Stomach (tissue), 9 donors: Measurements from ENCODE around the gene SARS2. TPM values are rescaled to one million over a fixed set of nuclear protein-coding genes. Genes with fewer than 3 reads are reported as not detected.

Experiments
- DNase-seq, 2 donors: peaks; one replicate each; pipeline versions ENCODE4 v3.0.0 to v3.0.0-alpha.2; 2013 to 2019
- H3K27ac ChIP-seq, 5 donors: fragments of 200-600 bp in 4 of 5; sonication (generic) in 4 of 5; one replicate each; pipeline ENCODE4 v1.5.1; 2013 to 2019; ENCODE audit warnings: mild to moderate bottlenecking in 1 of 5, moderate library complexity in 1 of 5
- H3K27me3 ChIP-seq, 3 donors: fragments of 200-600 bp; sonication (generic); one replicate each; pipeline ENCODE4 v1.5.1; 2017 to 2019; ENCODE audit warnings: mixed run types in 1 of 3
- H3K36me3 ChIP-seq, 4 donors: fragments of 200-600 bp; sonication (generic); 1 replicate in 3 of 4; 2 replicates in 1 of 4; pipeline ENCODE4 v1.5.1; 2016 to 2019
- H3K4me1 ChIP-seq, 4 donors: fragments of 200-600 bp; sonication (generic); one replicate each; pipeline ENCODE4 v1.5.1; 2016 to 2019
- H3K4me3 ChIP-seq, 4 donors: fragments of 200-600 bp; sonication (generic) in 3 of 4; one replicate each; pipeline ENCODE4 v1.5.1; 2016 to 2019; ENCODE audit warnings: mild to moderate bottlenecking in 1 of 4
- H3K9me3 ChIP-seq, 4 donors: fragments of 200-600 bp; sonication (generic); one replicate each; pipeline ENCODE4 v1.5.1; 2016 to 2019
- CTCF ChIP-seq, 7 experiments: fragments of 450-650 bp in 4 of 7; fragments of 200-600 bp in 3 of 7; sonication (generic) in 3 of 7; IDR thresholded peaks; one replicate each; pipeline ENCODE4 v1.5.1; 2016 to 2019; ENCODE audit warnings: antibody characterized with exemption in 7 of 7, control low read depth in 2 of 7, mild to moderate bottlenecking in 1 of 7
- EP300 ChIP-seq: sonication (generic); formaldehyde crosslinking; IDR thresholded peaks from one replicate; pipeline ENCODE4 v1.6.1; 2017; ENCODE audit warnings: antibody characterized with exemption
- POLR2A ChIP-seq, 4 donors: fragments of 450-650 bp; IDR thresholded peaks; one replicate each; pipeline ENCODE4 v1.6.1; 2016; ENCODE audit warnings: antibody characterized with exemption in 4 of 4, control low read depth in 2 of 4, mild to moderate bottlenecking in 1 of 4, moderate library complexity in 1 of 4
- POLR2AphosphoS5 ChIP-seq, 3 donors: sonication (generic); formaldehyde crosslinking; IDR thresholded peaks; one replicate each; pipeline ENCODE4 v1.6.1; 2016; ENCODE audit warnings: antibody characterized with exemption in 3 of 3
- WGBS, 5 donors: extraction: QIAGEN DNeasy Blood & Tissue Kit in 3 of 5; methylation state at CpG; one replicate each; pipeline versions ENCODE4 v1.1.5 to v1.1.7; 2013 to 2018; 5-methylcytosine and 5-hydroxymethylcytosine counted together
- intact Hi-C: fragments of 100-400 bp; cut with DNase I; formaldehyde crosslinking; loops from one replicate; pipeline ENCODE4 v1.15.1; 2023; ENCODE audit warnings: low total_unique reads
- polyA plus RNA-seq, 3 donors: library from polyadenylated mRNA; stranded (reverse); fragments of 200-250 nt; gene quantifications; one replicate each; pipeline ENCODE4 v1.2.3, GENCODE V29; 2013
- total RNA-seq, 5 donors: library from RNA; depleted of rRNA; stranded (reverse); fragments of >200 nt; gene quantifications; one replicate each; pipeline versions ENCODE4 v1.1.0 to v1.2.3, GENCODE V29; 2014 to 2016
- donor health status: healthy with polysubstance abuse.
- donor health status: Bipolar disorder and iron deficiency.
- donor health status: healthy.

The SARS2 gene
- total and polyA plus RNA-seq, 8 donors: 4.9 to 59.4 (median 27.7) TPM; not detected in 1

- Histone ChIP-seq H3K27me3 (no peaks in the 10 kb centered on the region), H3K9me3 (no peaks in the 10 kb centered on the region), H3K36me3 (peaks cover 12 to 53% (median 42%) of the 10 kb centered on the region in 4 donors), H3K4me1 (no peaks in the 10 kb centered on the region), H3K27ac (no peak overlapping the region), H3K4me3 (no peak overlapping the region)
- 70 to 76% (median 71%) methylated on average over 20 to 21 of the region's 21 CpGs for WGBS, 5 donors
- TF ChIP-seq POLR2A (IDR thresholded peaks at IDR 0.05) (no peak), CTCF (IDR thresholded peaks at IDR 0.05) (no peak), POLR2AphosphoS5 (IDR thresholded peaks at IDR 0.05) (no peak), EP300 (no peak)
- intact Hi-C loops: no loop called here
- no peak for DNase-seq
Observed at GRCh38 chr19:38919837-38920601, 10.5 kb downstream of the SARS2 start.

GRCh38 chr19:38918526-38918925 is 12.0 kb downstream of the SARS2 start:
- no peak for TF ChIP-seq POLR2A (IDR thresholded peaks at IDR 0.05)
- TF ChIP-seq CTCF (IDR thresholded peaks at IDR 0.05): no peak
- TF ChIP-seq POLR2AphosphoS5 (IDR thresholded peaks at IDR 0.05): no peak
- no peak for TF ChIP-seq EP300
- Histone ChIP-seq H3K27ac (no peak overlapping the region), H3K36me3 (peaks cover 3 to 41% (median 29%) of the 10 kb centered on the region in 4 donors), H3K9me3 (no peaks in the 10 kb centered on the region), H3K27me3 (no peaks in the 10 kb centered on the region), H3K4me3 (no peak overlapping the region), H3K4me1 (no peaks in the 10 kb centered on the region)
- intact Hi-C loops: no loop called here
- DNase-seq: no peak
- WGBS, 5 donors: 88 to 92% (median 91%) methylated on average over 5 to 10 of the region's 10 CpGs

- H3K36me3 ChIP-seq: peaks cover 3 to 40% (median 29%) of the 10 kb centered on the region in 4 donors
- no peak for TF ChIP-seq POLR2A (IDR thresholded peaks at IDR 0.05)
- no peak for TF ChIP-seq CTCF (IDR thresholded peaks at IDR 0.05)
- TF ChIP-seq POLR2AphosphoS5 (IDR thresholded peaks at IDR 0.05): no peak
- TF ChIP-seq EP300: no peak
- 64 to 77% (median 71%) methylated on average over 10 to 13 of the region's 13 CpGs for WGBS, 5 donors
- intact Hi-C loops: no loop called here
- H3K27me3 ChIP-seq: no peaks in the 10 kb centered on the region
- H3K27ac ChIP-seq: no peak overlapping the region
- no peak overlapping the region for H3K4me3 ChIP-seq
- H3K4me1 ChIP-seq: no peaks in the 10 kb centered on the region
- DNase-seq: no peak
- H3K9me3 ChIP-seq: no peaks in the 10 kb centered on the region
Observed at GRCh38 chr19:38917921-38918491, 12.6 kb downstream of the SARS2 start.

GRCh38 chr19:38917516-38917915 is 13.0 kb downstream of the SARS2 start:
- Histone ChIP-seq H3K4me1 (no peaks in the 10 kb centered on the region), H3K4me3 (no peak overlapping the region), H3K9me3 (no peaks in the 10 kb centered on the region), H3K36me3 (peaks cover 3 to 38% (median 28%) of the 10 kb centered on the region in 4 donors), H3K27ac (no peak overlapping the region), H3K27me3 (peaks cover 0 to under 1% (median 0%) of the 10 kb centered on the region in 3 donors)
- no peak for DNase-seq
- intact Hi-C loops: no loop called here
- WGBS, 5 donors: 73 to 94% (median 88%) methylated on average over 9 of the region's 9 CpGs
- TF ChIP-seq POLR2AphosphoS5 (IDR thresholded peaks at IDR 0.05) (no peak), EP300 (no peak), CTCF (IDR thresholded peaks at IDR 0.05) (no peak), POLR2A (IDR thresholded peaks at IDR 0.05) (no peak)
